B cell (primary cell): Measurements from ENCODE around the gene SIGLEC14. TPM values are rescaled to one million over a fixed set of nuclear protein-coding genes. Genes with fewer than 3 reads are reported as not detected.

ENCODE experiments used
- ATAC-seq: fragments of 200-7000 bp; cut with Tn5 transposase; one replicate; pipeline ENCODE4 v1.10.0; 2021; ENCODE audit warnings: low read depth, mild to moderate bottlenecking, moderate number of reproducible peaks, moderate library complexity
- CTCF ChIA-PET: fragments of 350-600 bp; sonication (Branson Sonifier 250); formaldehyde crosslinking; loops from one replicate; lab custom pipeline; 2021; ENCODE audit warnings: antibody characterized with exemption, inconsistent platforms; lab: Charles Lee
- POLR2A ChIA-PET: fragments of 350-600 bp; sonication (Branson Sonifier 250); formaldehyde crosslinking; loops from one replicate; lab custom pipeline; 2021; ENCODE audit warnings: antibody characterized with exemption; lab: Charles Lee
- DNase-seq: peaks from one replicate; pipeline ENCODE4 v3.0.0; 2013
- H2AFZ ChIP-seq: 2 replicates; pipeline ENCODE4 v1.6.1; 2012; ENCODE audit warnings: mild to moderate bottlenecking, low read depth, low read length; ENCODE audit not compliant: insufficient read depth, poor library complexity, severe bottlenecking
- H3K27ac ChIP-seq, 2 donors: 1 replicate in 1 of 2; 2 replicates in 1 of 2; pipeline ENCODE4 v1.5.1; 2012 to 2013; ENCODE audit warnings: low read length in 2 of 2, mild to moderate bottlenecking in 2 of 2, moderate library complexity in 1 of 2
- H3K27me3 ChIP-seq, 4 experiments: fragments of 200-600 bp in 1 of 4; sonication (generic) in 1 of 4; replicated peaks in 1 of 4; 1 replicate in 2 of 4; 2 replicates in 2 of 4; pipeline versions ENCODE4 v1.6.1 to v1.7.0; 2013 to 2016; ENCODE audit warnings: low read length in 3 of 4, mild to moderate bottlenecking in 2 of 4, mixed read lengths in 1 of 4, moderate library complexity in 1 of 4; ENCODE audit not compliant: insufficient read depth in 4 of 4, control insufficient read depth in 3 of 4; ENCODE audit errors: control extremely low read depth in 1 of 4
- H3K36me3 ChIP-seq, 2 experiments: replicated peaks in 1 of 2; 1 replicate in 1 of 2; 2 replicates in 1 of 2; pipeline versions ENCODE4 v1.6.1 to v1.7.1; 2013; ENCODE audit warnings: low read length in 1 of 2; ENCODE audit not compliant: insufficient read depth in 2 of 2, control insufficient read depth in 1 of 2; ENCODE audit errors: control extremely low read depth in 1 of 2, extremely low read depth in 1 of 2
- H3K4me1 ChIP-seq, 2 donors: fragments of 200-600 bp in 1 of 2; sonication (generic) in 1 of 2; 1 replicate in 1 of 2; 2 replicates in 1 of 2; pipeline versions ENCODE4 v1.5.1 to v1.6.1; 2013 to 2017; ENCODE audit warnings: low read length in 2 of 2; ENCODE audit not compliant: control insufficient read depth in 2 of 2, insufficient read depth in 2 of 2
- H3K4me2 ChIP-seq: replicated peaks from 2 replicates; pipeline ENCODE3; 2012; ENCODE audit warnings: mild to moderate bottlenecking, low read depth, low read length; ENCODE audit not compliant: poor library complexity, severe bottlenecking
- H3K4me3 ChIP-seq, 5 experiments: fragments of 200-600 bp in 1 of 5; sonication (generic) in 1 of 5; 1 replicate in 3 of 5; 2 replicates in 2 of 5; pipeline versions ENCODE4 v1.5.1 to v1.7.0; 2011 to 2016; ENCODE audit warnings: low read length in 4 of 5, mild to moderate bottlenecking in 4 of 5, low read depth in 2 of 5, control low read depth in 1 of 5, moderate library complexity in 1 of 5; ENCODE audit not compliant: insufficient read depth in 1 of 5; ENCODE audit errors: control extremely low read depth in 1 of 5, extremely low read depth in 1 of 5
- H3K79me2 ChIP-seq: fragments of 200-600 bp; sonication (generic); one replicate; pipeline ENCODE4 v1.6.0; 2016; ENCODE audit warnings: low read length; ENCODE audit not compliant: control insufficient read depth, insufficient read depth
- H3K9ac ChIP-seq: fragments of 200-600 bp; sonication (generic); 2 replicates; pipeline ENCODE4 v1.6.1; 2017; ENCODE audit warnings: mild to moderate bottlenecking, low read length, moderate library complexity
- H3K9me3 ChIP-seq, 3 donors: one replicate each; pipeline versions ENCODE4 v1.6.1 to v1.7.1; 2013; ENCODE audit warnings: low read length in 2 of 3; ENCODE audit not compliant: control insufficient read depth in 2 of 3, insufficient read depth in 1 of 3; ENCODE audit errors: control extremely low read depth in 1 of 3
- H4K20me1 ChIP-seq: 2 replicates; pipeline ENCODE4 v1.6.0; 2012; ENCODE audit warnings: mild to moderate bottlenecking, low read length; ENCODE audit not compliant: insufficient read depth, control insufficient read depth, poor library complexity, severe bottlenecking
- H3K27ac Mint-ChIP-seq: one replicate; pipeline ENCODE4 v1.8.0; 2021; ENCODE audit warnings: mixed read lengths
- H3K27me3 Mint-ChIP-seq: one replicate; pipeline ENCODE4 v1.8.0; 2021; ENCODE audit warnings: mixed read lengths
- H3K4me1 Mint-ChIP-seq: one replicate; pipeline ENCODE4 v1.8.0; 2021; ENCODE audit warnings: mixed read lengths
- H3K4me3 Mint-ChIP-seq: one replicate; pipeline ENCODE4 v1.8.0; 2021; ENCODE audit warnings: mixed read lengths
- H3K9me3 Mint-ChIP-seq: one replicate; pipeline ENCODE4 v1.8.0; 2022; ENCODE audit warnings: mixed read lengths; ENCODE audit not compliant: insufficient read depth
- CTCF ChIP-seq: fragments of 200-600 bp; IDR thresholded peaks from one replicate; pipeline ENCODE4 v1.8.0; 2022; ENCODE audit warnings: antibody characterized with exemption, mild to moderate bottlenecking
- EZH2 ChIP-seq: IDR thresholded peaks from 2 replicates; pipeline ENCODE4 v1.6.1; 2012; ENCODE audit warnings: borderline replicate concordance, low read depth, mild to moderate bottlenecking, moderate library complexity, low read length; ENCODE audit not compliant: insufficient read depth, poor library complexity, severe bottlenecking
- WGBS: methylation state at CpG from one replicate; pipeline ENCODE4 v1.1.5; 2013; ENCODE audit warnings: missing lambda C conversion rate; ENCODE audit not compliant: insufficient coverage; 5-methylcytosine and 5-hydroxymethylcytosine counted together
- intact Hi-C: fragments of 100-400 bp; cut with micrococcal nuclease; formaldehyde crosslinking; loops from one replicate; pipeline ENCODE4 v1.10.0; 2022
- polyA plus RNA-seq: library from polyadenylated mRNA; depleted of rRNA; stranded (reverse); fragments of >200 nt; gene quantifications from 2 replicates; pipeline ENCODE4 v1.2.3, GENCODE V29; 2012
- total RNA-seq, 2 donors: library from RNA; stranded (reverse); fragments of 120-200 nt in 1 of 2; gene quantifications; 1 replicate in 1 of 2; 2 replicates in 1 of 2; pipeline versions ENCODE4 v1.2.3 to v1.2.4, GENCODE V29; 2013 to 2022

Gene SIGLEC14
- total and polyA plus RNA-seq, 2 donors (not counting 1 experiment from before 2014, with no cell fraction given), result 11.2 to 30.0 TPM

GRCh38 chr19:51644636-51645271 lies 1.9 kb downstream of the SIGLEC14 start:
- H3K9ac ChIP-seq, result peak overlapping the region; percentile 80
- no peaks in the 10 kb centered on the region for H3K9me3 ChIP-seq
- Mint-ChIP-seq H3K4me1 (peaks cover 62% of the 10 kb centered on the region), H3K27me3 (no peaks in the 10 kb centered on the region), H3K4me3 (peak overlapping the region; percentile 88), H3K27ac (peak overlapping the region; percentile 90), H3K9me3 (no peaks in the 10 kb centered on the region)
- peak overlapping the region; percentile 73 for H3K4me2 ChIP-seq
- H3K27me3 ChIP-seq, result no peaks in the 10 kb centered on the region
- H3K4me1 ChIP-seq, result peaks cover 11 to 61% of the 10 kb centered on the region in 2 donors
- intact Hi-C loops, result no loop called here
- peak overlapping the region in 4 of 5 experiments; percentile 13 to 61 (median 44) for H3K4me3 ChIP-seq
- H2AFZ ChIP-seq, result no peak overlapping the region
- ChIA-PET POLR2A (no interaction called here), CTCF (interaction anchor here (1.0 to 2.8 kb wide), 4 partner anchors 10 to 171 kb away, joined by 3 to 21 read pairs (median 5); no protein-coding TSS in a partner anchor)
- peaks cover 0 to 39% of the 10 kb centered on the region in 2 experiments for H3K36me3 ChIP-seq
- H3K79me2 ChIP-seq, result peaks cover 4% of the 10 kb centered on the region
- 40% methylated on average over 11 of the region's 11 CpGs for WGBS
- peak overlapping the region; percentile 52 to 53 for H3K27ac ChIP-seq
- ATAC-seq (peak; percentile 55), DNase-seq (peak; percentile 68)
- no peak for TF ChIP-seq EZH2
- TF ChIP-seq CTCF, result no peak
- no peaks in the 10 kb centered on the region for H4K20me1 ChIP-seq

- TF ChIP-seq EZH2, result no peak
- no peak for TF ChIP-seq CTCF
- ATAC-seq, result no peak
- Histone ChIP-seq H3K36me3 (peaks cover 0 to 46% of the 10 kb centered on the region in 2 experiments), H3K4me2 (no peak overlapping the region), H3K4me1 (peaks cover 4 to 56% of the 10 kb centered on the region in 2 donors), H3K27ac (no peak overlapping the region), H3K9ac (no peak overlapping the region), H3K79me2 (no peaks in the 10 kb centered on the region), H3K9me3 (peaks cover 3 to 6% (median 6%) of the 10 kb centered on the region in 3 donors), H2AFZ (no peak overlapping the region), H4K20me1 (no peaks in the 10 kb centered on the region), H3K27me3 (no peaks in the 10 kb centered on the region), H3K4me3 (no peak overlapping the region)
- POLR2A ChIA-PET, result no interaction called here
- Mint-ChIP-seq H3K4me1 (peaks cover 42% of the 10 kb centered on the region), H3K4me3 (peak overlapping the region; percentile 49), H3K9me3 (no peaks in the 10 kb centered on the region), H3K27me3 (no peaks in the 10 kb centered on the region), H3K27ac (peak overlapping the region; percentile 46)
- CTCF ChIA-PET, result interaction anchor here (1.0 kb wide), 1 partner anchor 126 kb away, joined by 4 read pairs; no protein-coding TSS in a partner anchor
- no peak for DNase-seq
- intact Hi-C loops, result no loop called here
Measured at GRCh38 chr19:51641648-51642047, 5.0 kb downstream of the SIGLEC14 start.
